Karpas-422 (cell line): ENCODE measurements around the gene ZNF70. TPM values are rescaled to one million over a fixed set of nuclear protein-coding genes. Genes with fewer than 3 reads are reported as not detected.

Experiments
- DNase-seq: peaks from one replicate; pipeline ENCODE4 v3.0.0-alpha.2; 2015
- H2AFZ ChIP-seq: fragments of 200-600 bp; sonication (generic); 2 replicates; pipeline ENCODE4 v1.6.1; 2014; ENCODE audit warnings: antibody characterized with exemption, low read length, mixed read lengths
- H3K27ac ChIP-seq: fragments of 200-600 bp; sonication (generic); 2 replicates; pipeline ENCODE4 v1.5.1; 2014; ENCODE audit warnings: mild to moderate bottlenecking, low read length, moderate library complexity
- H3K27me3 ChIP-seq: fragments of 200-600 bp; sonication (generic); 2 replicates; pipeline ENCODE4 v1.6.1; 2014; ENCODE audit warnings: low read length, mixed read lengths
- H3K36me3 ChIP-seq: fragments of 200-600 bp; sonication (generic); 2 replicates; pipeline ENCODE4 v1.6.1; 2014; ENCODE audit warnings: low read length, mixed read lengths; ENCODE audit not compliant: insufficient read depth
- H3K4me1 ChIP-seq: fragments of 200-600 bp; sonication (generic); 2 replicates; pipeline ENCODE4 v1.6.1; 2014; ENCODE audit warnings: mild to moderate bottlenecking, low read length, mixed read lengths
- H3K4me2 ChIP-seq: fragments of 200-600 bp; sonication (generic); 2 replicates; pipeline ENCODE4 v1.6.1; 2014; ENCODE audit warnings: low read length, low read depth, mild to moderate bottlenecking; ENCODE audit not compliant: poor library complexity, severe bottlenecking
- H3K4me3 ChIP-seq: fragments of 200-600 bp; sonication (generic); 2 replicates; pipeline ENCODE4 v1.5.1; 2014; ENCODE audit warnings: mild to moderate bottlenecking, antibody characterized with exemption, low read length, mixed read lengths
- H3K79me2 ChIP-seq: fragments of 200-600 bp; sonication (generic); 2 replicates; pipeline ENCODE4 v1.6.1; 2014; ENCODE audit warnings: mild to moderate bottlenecking, low read length, mixed read lengths
- H3K9ac ChIP-seq: fragments of 200-600 bp; sonication (generic); 2 replicates; pipeline ENCODE4 v1.6.0; 2014; ENCODE audit warnings: low read length
- H3K9me2 ChIP-seq: fragments of 200-600 bp; sonication (generic), shearing (Covaris generic); replicated peaks from 2 replicates; pipeline ENCODE4 v1.6.0; 2014; ENCODE audit warnings: mild to moderate bottlenecking, low read length, moderate library complexity; ENCODE audit not compliant: insufficient read depth
- H3K9me3 ChIP-seq: fragments of 300-700, 200-600 bp; sonication (generic); 2 replicates; pipeline ENCODE4 v1.6.1; 2014; ENCODE audit warnings: low read length, mixed read lengths
- H4K20me1 ChIP-seq: fragments of 200-600 bp; sonication (generic); 2 replicates; pipeline ENCODE4 v1.6.1; 2014; ENCODE audit warnings: mild to moderate bottlenecking, antibody characterized with exemption, low read length, low read depth; ENCODE audit not compliant: insufficient read depth
- total RNA-seq: library from RNA; depleted of rRNA; stranded (reverse); fragments of >200 nt; shearing (Covaris generic); gene quantifications from 2 replicates; pipeline ENCODE4 v1.2.3, GENCODE V29; 2014; ENCODE audit warnings: low replicate concordance

The ZNF70 gene
- total RNA-seq, 1 experiment from 2014 or later: 8.5 TPM

DNA sequence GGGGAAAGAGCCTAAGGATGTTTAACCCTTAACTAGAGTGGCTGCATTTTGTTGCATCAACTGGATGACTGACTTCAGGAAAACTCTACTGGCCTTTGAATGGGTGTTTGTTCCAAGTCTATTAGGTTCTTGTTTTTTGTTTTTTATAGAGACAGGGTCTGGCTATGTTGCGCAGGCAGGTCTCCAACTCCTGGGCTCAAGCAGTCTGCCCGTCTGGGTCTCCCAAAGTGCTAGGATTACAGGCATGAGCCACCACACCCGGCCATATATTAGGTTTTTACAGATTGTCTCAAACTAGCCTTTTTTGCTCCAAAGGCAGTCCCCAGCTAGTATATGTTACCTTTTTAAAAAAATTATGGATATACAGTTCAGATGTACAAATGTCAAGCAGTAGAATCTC is 37.0 kb upstream of the ZNF70 start:
- H3K36me3 ChIP-seq: peaks cover 32% of the 10 kb centered on the region; the same call in 1 of the 2 replicates
- peaks cover 56% of the 10 kb centered on the region for H3K79me2 ChIP-seq
- H3K9me2 ChIP-seq: no peaks in the 10 kb centered on the region
- peak overlapping the region; percentile 100 for H3K4me2 ChIP-seq
- H3K9ac ChIP-seq: peak overlapping the region; percentile 92
- H3K27ac ChIP-seq: peak overlapping the region; percentile 92
- H4K20me1 ChIP-seq: peaks cover 37% of the 10 kb centered on the region
- no peak for DNase-seq
- no peaks in the 10 kb centered on the region for H3K9me3 ChIP-seq
- H2AFZ ChIP-seq: no peak overlapping the region
- H3K27me3 ChIP-seq: no peaks in the 10 kb centered on the region
- H3K4me1 ChIP-seq: peaks cover 33% of the 10 kb centered on the region
- H3K4me3 ChIP-seq: peak overlapping the region; percentile 100

DNA sequence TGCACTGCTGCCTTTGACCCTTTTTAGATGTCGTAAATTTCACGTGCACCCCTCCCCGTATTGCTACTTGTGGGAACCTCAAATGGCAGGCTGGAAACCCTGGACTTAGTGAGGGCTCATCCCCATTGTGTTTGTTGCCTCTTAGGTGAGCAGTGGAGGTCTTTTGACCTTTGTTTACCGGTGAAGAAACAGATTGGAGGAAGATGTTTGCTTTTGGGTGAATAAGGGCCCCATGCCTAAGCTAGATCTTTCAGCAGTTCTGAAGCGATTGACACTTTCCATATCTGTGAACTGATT is 36.6 kb upstream of the ZNF70 start:
- Histone ChIP-seq H3K9ac (peak overlapping the region; percentile 92), H3K9me2 (no peaks in the 10 kb centered on the region), H3K36me3 (peaks cover 29% of the 10 kb centered on the region; the same call in 1 of the 2 replicates), H3K9me3 (no peaks in the 10 kb centered on the region), H3K79me2 (peaks cover 53% of the 10 kb centered on the region), H3K4me3 (peak overlapping the region; percentile 100), H3K4me1 (peaks cover 33% of the 10 kb centered on the region), H4K20me1 (peaks cover 37% of the 10 kb centered on the region), H3K27ac (peak overlapping the region; percentile 92), H3K27me3 (no peaks in the 10 kb centered on the region), H3K4me2 (peak overlapping the region; percentile 100), H2AFZ (no peak overlapping the region)
- DNase-seq: no peak

DNA sequence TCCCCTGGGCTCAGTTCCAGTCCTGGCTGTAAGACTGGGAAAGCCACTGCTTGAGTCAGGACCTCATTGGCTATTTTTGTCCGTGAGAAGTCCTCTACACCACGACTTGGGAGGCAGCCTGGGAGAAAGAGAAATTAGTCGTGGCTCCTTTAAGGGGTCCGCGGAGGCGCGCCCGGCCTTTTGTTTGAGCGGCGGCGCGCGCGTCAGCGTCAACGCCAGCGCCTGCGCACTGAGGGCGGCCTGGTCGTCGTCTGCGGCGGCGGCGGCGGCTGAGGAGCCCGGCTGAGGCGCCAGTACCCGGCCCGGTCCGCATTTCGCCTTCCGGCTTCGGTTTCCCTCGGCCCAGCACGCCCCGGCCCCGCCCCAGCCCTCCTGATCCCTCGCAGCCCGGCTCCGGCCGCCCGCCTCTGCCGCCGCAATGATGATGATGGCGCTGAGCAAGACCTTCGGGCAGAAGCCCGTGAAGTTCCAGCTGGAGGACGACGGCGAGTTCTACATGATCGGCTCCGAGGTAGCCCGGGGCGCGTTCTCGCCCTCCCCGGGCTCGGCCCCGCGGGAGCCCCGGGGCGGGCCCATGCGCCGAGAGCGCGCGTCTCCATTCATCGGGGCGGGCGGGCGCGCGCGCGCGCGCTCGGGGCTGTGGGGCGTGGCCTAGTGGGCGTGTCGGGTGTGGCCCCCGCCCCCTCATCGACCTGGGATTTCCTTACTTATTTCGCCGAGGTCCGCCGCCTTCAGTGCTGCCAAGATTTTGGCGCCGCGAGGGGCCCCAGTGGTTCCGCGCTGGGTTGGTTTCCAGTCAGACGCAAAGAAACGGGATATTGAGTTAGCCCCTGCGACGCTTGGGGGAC is 36.1 kb upstream of the ZNF70 start, which contains the start of gene SMARCB1:
TSS of gene SMARCB1 (plus strand) at position 215 of the 848 bp plus-strand sequence. CDS start at position 419, 204 bp downstream.
- Histone ChIP-seq H3K9me2 (no peaks in the 10 kb centered on the region), H3K36me3 (peaks cover 23% of the 10 kb centered on the region; the same call in 1 of the 2 replicates), H3K4me3 (peak within 1 kb of the TSS; percentile 100), H4K20me1 (peaks cover 32% of the 10 kb centered on the region), H3K79me2 (peaks cover 47% of the 10 kb centered on the region), H3K4me1 (peaks cover 33% of the 10 kb centered on the region), H2AFZ (peak within 1 kb of the TSS; percentile 21; the same call in 1 of the 2 replicates), H3K27me3 (no peaks in the 10 kb centered on the region), H3K27ac (peak within 1 kb of the TSS; percentile 92), H3K9me3 (no peaks in the 10 kb centered on the region), H3K4me2 (peak within 1 kb of the TSS; percentile 100), H3K9ac (peak within 1 kb of the TSS; percentile 92)
- peak; percentile 95 for DNase-seq

DNA sequence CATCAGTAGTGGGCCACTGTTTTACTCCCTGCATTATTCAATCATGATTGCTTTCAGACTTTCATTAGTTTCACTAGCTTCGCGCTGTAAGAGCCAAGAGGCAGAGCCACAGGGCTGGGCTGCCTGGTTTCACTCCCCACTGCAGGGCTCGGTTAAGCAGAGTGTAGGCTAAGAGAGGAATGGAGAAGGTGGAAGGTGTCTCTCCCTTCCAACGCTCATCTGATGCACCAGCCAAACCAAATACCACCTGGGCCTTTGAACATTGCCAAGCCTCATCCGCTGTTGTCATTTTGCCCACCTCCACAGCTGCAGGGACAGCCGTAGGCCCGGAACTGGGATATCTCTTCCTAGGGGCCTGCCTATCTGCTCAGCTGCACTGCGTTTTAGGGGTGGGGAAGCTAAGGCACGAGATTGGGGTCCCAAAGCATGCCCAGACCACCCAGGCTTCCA is 35.4 kb upstream of the ZNF70 start:
- Histone ChIP-seq H3K4me3 (peak overlapping the region; percentile 100), H3K9me3 (no peaks in the 10 kb centered on the region), H3K4me1 (peaks cover 33% of the 10 kb centered on the region), H3K9ac (peak overlapping the region; percentile 92), H3K27ac (peak overlapping the region; percentile 92), H3K27me3 (no peaks in the 10 kb centered on the region), H3K79me2 (peaks cover 40% of the 10 kb centered on the region), H3K36me3 (peaks cover 16% of the 10 kb centered on the region; the same call in 1 of the 2 replicates), H2AFZ (peak overlapping the region; percentile 21; the same call in 1 of the 2 replicates), H4K20me1 (peaks cover 26% of the 10 kb centered on the region), H3K4me2 (peak overlapping the region; percentile 100), H3K9me2 (no peaks in the 10 kb centered on the region)
- DNase-seq: no peak

DNA sequence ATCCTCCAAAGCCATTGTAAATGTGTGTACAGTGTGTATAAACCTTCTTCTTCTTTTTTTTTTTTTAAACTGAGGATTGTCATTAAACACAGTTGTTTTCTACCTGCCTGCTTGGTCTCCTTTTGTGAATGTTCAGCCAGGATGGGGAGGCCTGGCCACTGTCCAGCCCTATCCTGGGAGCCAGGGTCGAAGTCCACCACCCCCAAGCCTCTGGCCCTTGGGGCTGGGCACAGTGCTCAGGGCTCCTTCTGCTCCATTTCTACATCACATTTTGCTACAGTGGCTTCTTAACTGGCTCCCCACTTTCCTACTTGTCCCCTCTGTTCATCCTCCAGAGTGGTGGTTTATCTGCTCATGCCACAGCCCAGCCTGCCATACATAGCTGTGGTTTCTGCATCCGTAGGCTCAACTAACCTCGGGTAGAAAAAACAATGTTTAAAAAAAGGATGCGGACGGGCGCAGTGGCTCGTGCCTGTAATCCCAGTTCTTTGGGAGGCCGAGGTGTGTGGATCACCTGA is 33.4 kb upstream of the ZNF70 start:
- no peaks in the 10 kb centered on the region for H3K27me3 ChIP-seq
- no peak overlapping the region for H3K9ac ChIP-seq
- H3K4me3 ChIP-seq: no peak overlapping the region
- H3K9me2 ChIP-seq: no peaks in the 10 kb centered on the region
- peaks cover 23% of the 10 kb centered on the region for H3K4me1 ChIP-seq
- H3K9me3 ChIP-seq: no peaks in the 10 kb centered on the region
- peak overlapping the region; percentile 32; the same call in 1 of the 2 replicates for H3K27ac ChIP-seq
- DNase-seq: no peak
- no peak overlapping the region for H2AFZ ChIP-seq
- H3K4me2 ChIP-seq: no peak overlapping the region
- peaks cover 12% of the 10 kb centered on the region for H4K20me1 ChIP-seq
- 0 out of 2 replicates have a peak, but pooled peaks cover 15% of the 10 kb centered on the region for H3K36me3 ChIP-seq
- peaks cover 20% of the 10 kb centered on the region for H3K79me2 ChIP-seq

DNA sequence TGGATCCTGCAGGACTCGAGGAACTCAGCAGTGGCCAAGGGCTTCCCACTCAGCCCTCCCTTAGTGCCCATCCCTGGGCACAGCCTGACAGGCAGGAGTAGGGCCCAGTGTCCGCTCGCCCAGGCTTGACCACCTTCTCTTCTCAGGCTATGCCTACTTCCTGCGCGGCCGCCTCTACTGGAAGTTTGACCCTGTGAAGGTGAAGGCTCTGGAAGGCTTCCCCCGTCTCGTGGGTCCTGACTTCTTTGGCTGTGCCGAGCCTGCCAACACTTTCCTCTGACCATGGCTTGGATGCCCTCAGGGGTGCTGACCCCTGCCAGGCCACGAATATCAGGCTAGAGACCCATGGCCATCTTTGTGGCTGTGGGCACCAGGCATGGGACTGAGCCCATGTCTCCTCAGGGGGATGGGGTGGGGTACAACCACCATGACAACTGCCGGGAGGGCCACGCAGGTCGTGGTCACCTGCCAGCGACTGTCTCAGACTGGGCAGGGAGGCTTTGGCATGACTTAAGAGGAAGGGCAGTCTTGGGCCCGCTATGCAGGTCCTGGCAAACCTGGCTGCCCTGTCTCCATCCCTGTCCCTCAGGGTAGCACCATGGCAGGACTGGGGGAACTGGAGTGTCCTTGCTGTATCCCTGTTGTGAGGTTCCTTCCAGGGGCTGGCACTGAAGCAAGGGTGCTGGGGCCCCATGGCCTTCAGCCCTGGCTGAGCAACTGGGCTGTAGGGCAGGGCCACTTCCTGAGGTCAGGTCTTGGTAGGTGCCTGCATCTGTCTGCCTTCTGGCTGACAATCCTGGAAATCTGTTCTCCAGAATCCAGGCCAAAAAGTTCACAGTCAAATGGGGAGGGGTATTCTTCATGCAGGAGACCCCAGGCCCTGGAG is 32.6 kb upstream of the ZNF70 start:
- Histone ChIP-seq H3K4me3 (no peak overlapping the region), H3K9me3 (no peaks in the 10 kb centered on the region), H2AFZ (no peak overlapping the region), H3K4me1 (peaks cover 16% of the 10 kb centered on the region), H3K79me2 (peaks cover 13% of the 10 kb centered on the region), H3K36me3 (0 out of 2 replicates have a peak, but pooled peaks cover 14% of the 10 kb centered on the region), H3K9ac (no peak overlapping the region), H3K27me3 (no peaks in the 10 kb centered on the region), H3K27ac (no peak overlapping the region), H3K4me2 (no peak overlapping the region), H3K9me2 (no peaks in the 10 kb centered on the region), H4K20me1 (peaks cover 10% of the 10 kb centered on the region)
- DNase-seq: no peak

DNA sequence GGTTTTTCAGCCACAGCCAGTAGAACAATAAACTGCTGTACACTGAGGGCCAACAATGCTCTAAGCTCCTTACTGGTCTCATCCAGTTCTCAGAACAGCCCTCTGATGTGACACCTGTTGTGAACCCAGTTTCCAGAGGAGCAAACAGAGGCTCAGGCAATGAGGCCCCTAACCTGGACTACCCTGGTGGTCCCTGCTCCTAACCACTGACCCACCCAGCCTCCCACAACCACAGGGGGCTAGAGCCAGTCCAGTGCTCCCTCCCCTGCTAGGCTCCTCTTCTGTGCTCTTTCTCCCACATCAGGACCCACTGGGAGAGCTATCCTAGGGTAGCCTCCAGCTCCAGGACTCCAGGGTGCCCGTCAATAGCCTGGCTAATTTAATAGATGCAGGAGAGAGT is 31.8 kb upstream of the ZNF70 start:
- no peak overlapping the region for H3K4me2 ChIP-seq
- no peaks in the 10 kb centered on the region for H3K9me3 ChIP-seq
- H3K27me3 ChIP-seq: no peaks in the 10 kb centered on the region
- no peak overlapping the region for H2AFZ ChIP-seq
- peaks cover 8% of the 10 kb centered on the region for H3K4me1 ChIP-seq
- no peak overlapping the region for H3K9ac ChIP-seq
- H3K79me2 ChIP-seq: peaks cover 5% of the 10 kb centered on the region
- H4K20me1 ChIP-seq: peaks cover 3% of the 10 kb centered on the region
- H3K36me3 ChIP-seq: 0 out of 2 replicates have a peak, but pooled peaks cover 7% of the 10 kb centered on the region
- no peak overlapping the region for H3K27ac ChIP-seq
- H3K4me3 ChIP-seq: no peak overlapping the region
- H3K9me2 ChIP-seq: no peaks in the 10 kb centered on the region
- no peak for DNase-seq
